Fibroblast of upper back skin (primary cell): ENCODE measurements around the gene PHF10.
A peak's percentile ranks its signal among the peaks of the same experiment; 100 is the strongest.
"Not testable (repeated sequence)": the region's sequence is repeated elsewhere in the genome, so short reads cannot be mapped to it uniquely, and the experiment has no call there.

Source experiments
- DNase-seq: peaks from one replicate; pipeline ENCODE4 v3.0.0-alpha.2; 2013

Gene PHF10

DNA sequence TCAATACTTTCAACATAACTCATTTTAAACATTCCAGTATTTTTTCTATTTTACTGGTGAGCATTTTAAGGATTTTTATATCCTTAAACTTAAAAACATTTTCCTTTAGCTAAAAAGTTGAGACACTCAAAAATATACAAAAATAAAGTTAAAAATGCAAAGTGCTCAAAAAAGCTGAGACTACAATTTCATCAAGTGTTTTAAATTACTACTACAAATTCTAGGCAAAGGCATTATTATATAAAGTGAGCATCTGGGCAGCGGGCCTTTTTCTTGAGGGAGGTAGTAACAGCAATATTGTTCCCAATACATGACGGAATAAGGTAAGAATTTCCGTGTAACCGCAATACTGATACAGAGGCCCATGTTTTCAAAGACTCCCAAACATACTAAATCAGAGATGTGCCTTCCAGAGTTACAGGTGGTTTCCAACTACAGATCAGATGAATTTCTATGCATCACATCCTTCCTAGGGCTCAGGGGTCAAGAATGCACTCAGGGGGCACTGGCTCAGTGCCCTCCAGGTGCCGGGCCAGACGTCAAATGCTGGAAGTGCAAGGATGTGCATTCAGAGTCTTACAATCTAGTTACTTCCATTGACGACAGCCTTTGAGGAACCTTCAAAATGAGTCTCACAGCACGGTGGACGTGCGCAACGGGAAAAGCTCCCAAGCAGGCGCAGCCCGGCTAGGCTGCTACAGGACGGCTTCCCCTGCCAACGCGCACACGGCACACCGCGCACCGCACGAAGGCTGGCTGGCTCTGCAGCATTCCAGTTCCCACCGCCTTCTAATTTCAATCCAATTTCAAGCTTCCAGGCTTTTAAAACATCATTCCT, 1.7 kb downstream of the PHF10 start:
- DNase-seq = peak; percentile 67

GRCh38 chr6:169720207-169720855, 4.0 kb downstream of the PHF10 start:
- DNase-seq = no peak

DNA sequence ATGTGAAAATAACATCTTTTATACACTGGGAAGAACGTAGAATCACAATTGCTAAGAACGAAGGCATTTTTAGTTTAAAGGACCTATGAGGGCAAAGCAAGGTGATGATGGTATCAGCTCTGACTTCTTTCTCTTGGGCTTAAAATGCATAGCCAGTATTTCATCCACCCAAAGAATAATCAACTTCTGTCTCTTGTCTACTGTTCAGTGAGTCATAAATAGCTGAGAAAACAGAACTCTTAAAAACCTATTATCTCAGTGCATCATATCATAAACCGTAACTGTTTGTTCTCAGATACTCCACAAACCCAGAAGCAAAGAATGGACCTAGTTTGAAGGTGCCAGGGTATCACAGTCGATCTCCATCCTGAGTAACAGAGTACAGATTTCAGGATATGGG, 5.2 kb downstream of the PHF10 start:
- no peak for DNase-seq

- no peak for DNase-seq
Observed at GRCh38 chr6:169714595-169714994, 9.7 kb downstream of the PHF10 start.

DNA sequence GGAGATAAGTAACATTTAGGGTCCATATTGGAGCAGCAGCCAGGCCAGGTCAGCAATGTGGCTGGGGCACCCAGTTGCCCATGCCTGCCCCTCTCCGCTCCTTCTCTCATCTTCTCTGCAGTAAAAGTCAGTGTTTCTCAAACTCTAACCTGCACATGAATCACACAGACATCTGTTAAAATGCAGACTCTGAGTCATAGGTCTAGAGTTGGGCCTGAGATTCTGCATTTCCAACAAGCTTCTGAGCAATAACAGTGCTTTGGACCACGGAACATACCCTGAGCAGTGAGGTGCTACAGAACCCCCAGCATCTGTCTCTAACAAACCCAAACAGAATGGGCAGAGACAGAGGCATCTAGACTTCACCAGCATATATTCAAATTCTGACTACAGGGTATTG, 10.1 kb downstream of the PHF10 start:
- DNase-seq = no peak

DNA sequence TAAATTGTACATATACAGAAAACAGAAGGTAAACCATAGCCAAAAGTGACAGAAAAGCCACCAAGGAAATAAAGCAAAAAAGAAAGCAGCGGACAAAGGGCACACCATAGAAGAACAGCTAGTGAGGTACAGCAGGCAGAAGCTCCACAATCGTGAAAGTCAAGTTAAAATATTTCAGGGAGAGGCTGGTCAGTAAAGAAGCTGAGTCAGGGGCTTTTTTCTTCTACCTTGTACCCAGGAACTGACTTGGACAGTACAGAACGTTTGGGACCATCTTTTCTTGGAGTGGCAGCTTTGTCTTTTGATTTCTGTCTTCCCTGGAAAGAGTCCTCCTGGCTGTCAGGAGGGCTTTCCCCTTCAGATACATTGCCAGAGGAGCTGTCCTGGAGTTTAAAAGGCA, 14.3 kb downstream of the PHF10 start:
- no peak for DNase-seq

DNA sequence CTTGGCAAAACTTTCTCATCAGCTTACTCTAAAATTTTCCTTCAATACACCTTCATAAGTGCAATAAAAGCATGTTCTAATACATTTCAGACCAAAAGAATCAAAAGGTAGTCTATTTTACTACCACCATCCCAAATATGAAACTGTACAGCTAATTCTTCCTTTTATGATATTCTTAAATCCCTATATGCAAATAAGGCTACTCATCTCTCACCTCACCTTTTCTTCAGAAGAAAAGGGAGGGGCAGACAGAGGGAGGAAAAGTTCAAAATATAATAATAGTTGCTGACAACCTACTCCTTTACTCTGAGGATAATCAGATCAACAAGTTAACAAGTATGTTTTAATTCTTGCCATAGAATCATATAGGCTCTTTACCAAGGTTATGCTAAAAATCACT, 15.0 kb downstream of the PHF10 start:
- DNase-seq = no peak

DNA sequence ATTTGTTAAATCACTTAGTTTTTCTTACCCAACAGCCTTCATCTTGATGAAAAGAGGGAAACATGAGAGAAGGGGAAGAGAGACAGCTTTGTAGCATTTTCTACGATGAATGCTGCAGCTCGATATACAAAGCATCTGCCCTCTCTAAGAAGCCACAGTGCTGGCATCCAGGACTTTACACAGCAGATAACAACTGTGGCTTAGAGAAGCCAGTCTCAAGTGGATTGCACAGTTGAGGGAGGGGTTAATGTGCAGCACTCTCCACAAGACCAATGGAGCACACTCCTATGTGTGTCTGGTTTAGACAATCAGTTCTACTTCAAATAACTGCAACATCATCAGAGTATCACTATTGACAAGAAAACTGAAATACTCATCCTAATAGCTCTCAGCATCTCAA, 16.5 kb downstream of the PHF10 start:
- DNase-seq = no peak

DNA sequence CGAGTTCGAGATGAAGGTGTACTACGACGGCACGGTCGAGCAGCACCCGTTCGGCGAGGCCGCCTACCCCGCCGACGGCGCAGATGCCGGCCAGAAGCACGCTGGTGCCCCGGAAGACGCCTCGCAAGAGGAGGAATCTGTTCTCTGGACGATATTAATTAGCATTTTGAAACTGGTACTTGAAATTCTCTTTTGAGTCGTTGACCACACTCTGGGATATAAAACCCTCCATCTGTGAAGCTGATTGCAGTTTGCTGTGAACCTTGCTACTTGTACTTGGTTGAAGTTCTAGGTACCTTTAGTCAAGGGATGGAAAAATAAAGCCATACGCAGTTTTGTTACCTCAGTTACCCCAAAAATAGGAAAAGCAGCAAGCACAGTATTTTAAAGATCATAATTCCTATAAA, 21.5 kb downstream of the PHF10 start:
- no peak for DNase-seq

DNA sequence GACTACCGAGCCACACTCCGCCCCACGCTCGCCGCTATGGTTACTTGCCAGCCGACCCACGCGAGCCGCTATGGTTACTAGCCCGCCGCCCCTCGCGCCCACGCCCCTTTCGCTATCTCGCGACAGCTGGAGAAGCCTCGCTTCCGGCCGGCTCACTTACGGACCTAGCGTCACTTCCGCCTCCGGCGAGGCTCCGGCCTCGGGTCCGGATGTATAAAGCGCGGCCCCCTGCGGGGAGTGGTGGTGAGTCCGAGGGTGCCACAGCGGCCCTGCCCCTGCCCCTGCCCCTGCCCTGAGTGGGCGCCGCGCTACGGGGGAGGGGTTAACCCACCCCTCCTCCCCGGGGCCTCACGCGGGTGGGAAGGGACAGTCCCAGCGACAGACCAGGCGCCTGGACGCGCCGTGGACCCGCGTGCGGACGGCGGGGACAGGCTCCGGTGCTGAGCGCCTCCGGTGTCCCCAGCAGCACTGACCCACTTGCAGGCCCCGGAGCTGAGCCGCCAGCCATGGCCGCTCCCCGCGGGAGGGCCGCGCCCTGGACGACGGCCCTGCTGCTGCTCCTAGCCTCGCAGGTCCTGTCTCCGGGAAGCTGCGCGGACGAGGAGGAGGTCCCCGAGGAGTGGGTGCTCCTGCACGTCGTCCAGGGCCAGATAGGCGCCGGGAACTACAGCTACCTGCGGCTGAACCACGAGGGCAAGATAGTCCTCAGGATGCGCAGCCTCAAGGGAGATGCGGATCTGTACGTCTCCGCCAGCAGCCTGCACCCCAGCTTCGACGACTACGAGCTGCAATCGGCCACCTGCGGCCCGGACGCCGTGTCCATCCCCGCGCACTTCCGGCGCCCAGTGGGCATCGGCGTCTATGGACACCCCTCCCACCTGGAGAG, 22.1 kb downstream of the PHF10 start, which contains the start of the genes C6orf120 and WDR27:
Gene C6orf120 (plus strand): TSS at position 173 of the 886 bp plus-strand sequence. CDS start 334 bp downstream, at position 507.
Gene WDR27 (minus strand): TSS at position 76 of the 886 bp plus-strand sequence. CDS start 13,024 bp downstream, outside the sequence.
- peak; percentile 94 for DNase-seq

DNA sequence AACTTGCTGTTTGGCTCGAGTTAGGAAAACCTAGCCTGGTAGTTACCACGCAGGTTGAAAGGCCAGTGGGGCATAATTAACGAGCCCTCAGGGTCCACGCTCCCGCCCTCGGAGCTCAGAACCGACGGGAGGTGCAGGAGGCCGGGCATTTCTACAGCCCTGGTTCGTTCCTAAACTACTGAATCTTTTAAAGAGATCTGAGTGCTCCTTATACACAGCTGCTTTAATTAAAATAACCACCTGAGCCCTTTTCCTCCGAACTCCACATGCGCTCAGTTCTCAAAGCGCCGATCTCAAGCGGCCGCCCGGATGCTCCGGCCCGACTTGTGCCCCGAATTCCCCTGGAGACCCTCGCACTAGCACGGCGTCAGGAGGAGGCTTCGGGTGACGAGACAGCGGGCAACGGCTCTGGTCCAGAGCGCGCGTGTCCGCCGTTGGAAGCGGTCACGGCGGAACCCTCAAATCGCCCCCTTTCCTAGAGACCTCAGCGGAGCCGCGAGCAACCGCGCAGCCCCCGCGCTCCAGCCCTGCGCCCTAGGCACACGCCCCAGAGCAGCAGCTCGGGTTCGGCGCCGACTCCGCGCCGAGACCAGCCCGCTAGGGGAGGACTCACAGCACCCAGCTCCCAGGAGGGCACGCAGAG, 22.9 kb downstream of the PHF10 start:
- DNase-seq = no peak

DNA sequence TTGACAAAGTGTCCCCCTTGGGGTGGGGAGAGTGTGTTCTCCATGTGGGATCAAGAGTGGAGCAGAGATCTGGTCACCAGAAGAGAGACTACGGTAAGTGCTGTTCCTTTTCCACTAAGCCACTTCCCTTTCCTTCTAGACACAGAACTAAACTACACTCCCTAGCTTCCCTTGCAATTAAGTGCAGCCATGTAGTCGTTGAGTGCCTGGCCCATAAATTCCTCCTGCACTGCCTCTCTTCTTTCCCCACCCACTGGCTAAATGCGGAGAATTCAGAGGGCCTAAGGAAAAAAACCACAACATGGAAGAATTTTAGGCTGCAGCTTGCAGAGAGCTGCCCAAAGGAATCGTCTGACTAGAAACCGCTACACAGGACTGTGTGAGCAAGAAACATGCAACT, 24.0 kb downstream of the PHF10 start:
- peak; percentile 57 for DNase-seq

- not testable (repeated sequence) for DNase-seq
Observed at GRCh38 chr6:169697115-169697514, 27.2 kb downstream of the PHF10 start.

- no peak for DNase-seq
Observed at GRCh38 chr6:169695131-169695530, 29.2 kb downstream of the PHF10 start.

- DNase-seq = no peak
Observed at GRCh38 chr6:169692516-169692915, 31.8 kb downstream of the PHF10 start.

GRCh38 chr6:169691260-169691659, 33.0 kb downstream of the PHF10 start:
- no peak for DNase-seq

GRCh38 chr6:169689287-169689686, 35.0 kb downstream of the PHF10 start:
- peak; percentile 25 for DNase-seq

DNA sequence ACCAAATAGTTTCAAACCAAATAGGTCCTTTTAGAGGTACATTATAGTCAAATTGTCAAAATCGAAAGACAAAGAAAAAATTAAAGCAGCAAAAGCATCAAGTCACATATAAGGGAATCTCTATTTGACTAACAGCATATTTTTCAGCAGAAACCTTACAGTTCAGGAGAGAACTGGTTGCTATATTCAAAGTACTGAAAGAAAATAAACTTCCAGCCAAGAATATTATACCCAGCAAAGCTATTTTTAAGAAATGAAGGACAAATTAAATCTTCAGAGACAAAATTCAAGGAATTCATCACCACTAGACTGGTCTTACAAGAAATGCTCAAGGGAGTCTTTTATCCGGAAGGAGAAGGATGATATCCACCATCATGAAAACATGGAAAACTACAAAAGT, 38.4 kb downstream of the PHF10 start:
- no peak for DNase-seq

GRCh38 chr6:169684056-169684455, 40.2 kb downstream of the PHF10 start:
- no peak for DNase-seq

- no peak for DNase-seq
Observed at GRCh38 chr6:169678342-169678741, 46.0 kb downstream of the PHF10 start.

DNA sequence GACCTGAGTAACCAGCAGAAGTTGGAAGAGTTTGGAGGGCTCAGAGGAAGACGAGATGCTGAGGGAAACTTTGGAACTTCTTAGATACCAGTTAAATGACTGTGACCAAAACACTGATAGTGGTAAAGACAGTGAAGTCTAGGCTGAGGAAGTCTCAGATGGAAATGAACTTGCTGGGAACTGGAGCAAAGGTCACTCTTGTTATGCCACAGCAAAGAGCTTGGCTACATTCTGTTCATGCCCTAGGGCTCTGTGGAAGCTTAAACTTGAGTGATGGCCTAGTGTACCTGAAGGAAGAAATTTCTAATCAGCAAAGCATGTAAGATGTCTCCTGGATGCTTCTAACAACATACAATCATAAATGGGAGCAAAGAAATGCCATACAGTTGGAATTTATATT, 47.2 kb downstream of the PHF10 start:
- DNase-seq = no peak

DNA sequence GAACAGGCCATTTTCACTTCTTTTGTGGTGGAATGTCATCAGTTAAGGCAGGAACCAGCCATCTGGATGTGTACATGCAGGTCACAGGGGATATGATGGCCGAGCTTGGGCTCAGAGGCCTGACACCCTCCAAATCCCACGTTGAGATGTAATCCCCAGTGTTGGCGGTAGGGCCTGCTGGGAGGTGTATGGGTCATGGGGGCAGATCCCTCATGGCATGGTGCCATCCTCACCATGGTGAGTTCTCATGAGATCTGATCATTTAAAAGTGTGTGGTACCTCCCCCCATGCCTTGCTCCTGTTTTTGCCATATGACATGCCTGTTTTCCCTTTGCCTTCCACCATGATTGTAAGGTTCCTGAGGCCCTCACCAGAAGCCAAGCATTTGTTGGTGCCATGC, 49.3 kb downstream of the PHF10 start:
- DNase-seq = no peak

DNA sequence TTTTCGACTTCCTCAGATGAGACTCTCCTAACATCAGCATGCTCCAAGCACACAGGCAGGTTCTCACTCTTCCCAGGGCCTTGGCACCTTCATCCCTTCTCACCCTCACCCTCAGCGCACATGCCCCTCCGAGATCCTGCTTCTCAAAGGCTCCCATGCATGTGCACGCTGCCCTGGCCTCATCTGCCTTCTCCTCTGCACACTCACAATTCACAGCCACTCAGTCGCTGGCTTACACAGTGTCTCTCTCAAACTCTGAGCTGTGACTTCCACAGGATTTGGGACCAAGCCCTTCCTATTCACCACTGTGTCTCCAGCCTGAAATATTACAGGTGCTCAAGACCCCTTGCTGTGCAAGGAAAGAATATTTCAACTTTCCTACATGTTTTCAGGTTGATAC, 52.7 kb downstream of the PHF10 start:
- DNase-seq = no peak
